ENCODE data around the gene ZNF618.

ZNF618 gene

DNA sequence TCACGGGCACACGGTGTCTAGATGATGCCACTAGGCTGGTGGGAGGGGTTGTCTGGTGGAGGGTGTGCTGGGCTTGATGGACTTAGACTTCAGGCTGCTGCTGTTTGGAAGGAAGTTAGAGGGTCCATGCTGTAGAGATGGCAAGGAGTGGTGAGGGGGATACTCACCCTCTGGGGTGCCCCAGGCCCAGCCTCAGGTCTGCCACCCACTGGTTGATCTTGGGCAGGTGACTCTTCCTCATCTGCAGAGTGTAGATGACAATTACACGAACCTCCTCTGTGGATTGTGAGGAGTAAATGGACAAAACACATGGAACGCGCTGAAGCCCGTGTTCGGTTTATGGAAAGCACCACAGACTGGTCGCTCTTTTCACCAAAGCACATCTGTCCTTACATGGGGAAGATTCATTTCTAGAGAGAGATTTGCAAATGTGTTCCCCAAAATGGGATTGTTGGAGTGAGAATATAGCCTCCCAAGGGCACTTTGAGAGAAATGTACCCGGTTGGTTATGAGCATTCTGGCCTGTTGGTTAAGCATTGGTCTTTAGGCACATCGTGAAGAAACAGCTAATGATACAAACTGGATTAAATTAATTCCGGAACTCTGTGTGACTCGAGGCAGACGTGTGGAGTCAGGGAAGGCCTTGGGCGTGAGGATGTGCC, 58.2 kb downstream of the ZNF618 start:
- DNase-seq (ENCODE audit: low read depth): no peak

DNA sequence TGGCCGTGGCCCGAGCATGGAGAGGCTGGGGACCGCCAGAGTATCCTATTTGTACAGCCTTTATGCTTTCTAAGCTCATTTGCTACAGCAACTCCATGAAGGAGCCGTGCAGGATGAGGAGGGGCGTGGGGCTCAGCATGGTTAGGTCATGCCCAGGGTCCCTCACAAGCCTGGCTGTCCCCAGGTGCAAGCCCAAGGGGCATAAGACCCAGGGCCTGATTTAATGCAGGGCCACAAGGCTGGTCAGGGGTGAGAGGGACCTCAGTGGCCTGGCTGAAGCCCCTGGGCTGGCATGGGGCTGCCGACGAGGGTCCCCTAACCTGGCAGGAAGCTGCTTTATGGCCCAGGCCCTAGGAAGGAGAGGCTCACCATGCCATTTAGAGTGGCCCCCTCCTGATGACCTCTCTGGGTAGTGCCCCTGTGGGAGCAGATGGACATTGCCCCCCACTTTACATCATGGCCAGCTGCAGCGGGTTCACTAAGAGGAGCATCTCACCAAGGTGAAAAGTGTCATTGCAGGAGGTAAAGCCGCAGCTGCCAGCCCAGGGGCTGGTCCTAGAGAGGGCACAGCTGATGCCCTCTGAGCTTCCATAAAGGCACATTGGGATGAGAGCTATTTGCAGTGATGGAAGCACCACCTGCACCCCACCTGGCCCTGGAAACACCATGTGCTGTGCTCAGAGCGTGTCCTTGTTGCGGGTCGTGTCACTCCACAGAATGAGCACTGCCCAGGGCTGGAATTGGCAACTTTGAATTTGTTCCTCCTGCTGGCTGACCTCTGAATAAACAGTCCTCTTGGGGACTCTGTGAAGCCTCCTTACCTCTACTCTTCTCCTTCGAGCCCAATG, 58.9 kb downstream of the ZNF618 start:
- no peak for DNase-seq (ENCODE audit: low read depth)

DNA sequence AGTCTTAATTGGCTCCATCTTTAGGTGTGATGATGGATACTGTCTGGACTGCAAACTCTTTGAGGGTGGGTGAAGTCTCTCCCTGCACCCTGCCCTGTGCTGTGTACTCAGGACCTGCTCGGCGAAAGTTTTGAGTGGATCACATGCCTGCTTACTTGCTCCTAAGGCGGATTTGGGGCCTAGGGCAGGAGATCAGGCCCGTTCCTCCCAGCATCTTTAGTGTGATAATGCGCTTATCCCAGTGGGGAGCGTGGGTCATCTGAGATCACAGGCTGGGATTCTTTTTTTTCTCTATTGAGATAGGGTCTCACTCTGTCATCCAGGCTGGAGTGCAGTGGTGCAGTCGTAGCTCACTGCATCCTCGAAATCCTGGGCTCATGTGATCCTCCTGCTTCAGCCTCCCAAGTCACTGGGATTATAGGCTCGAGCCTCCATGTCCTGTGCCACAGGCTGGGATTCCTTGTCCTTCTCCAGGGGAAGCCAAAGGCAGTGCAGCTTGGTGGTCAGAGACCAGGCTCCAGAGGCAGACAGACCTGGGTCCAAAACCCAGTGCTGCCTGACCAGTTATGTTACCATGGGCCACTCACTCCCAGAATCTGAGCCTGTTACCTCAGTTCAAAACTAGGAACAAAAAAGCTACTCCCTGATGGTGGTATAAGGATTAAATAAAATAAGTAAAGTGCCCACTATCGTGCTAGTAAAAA, 59.7 kb downstream of the ZNF618 start:
- no peak for DNase-seq (ENCODE audit: low read depth)

DNA sequence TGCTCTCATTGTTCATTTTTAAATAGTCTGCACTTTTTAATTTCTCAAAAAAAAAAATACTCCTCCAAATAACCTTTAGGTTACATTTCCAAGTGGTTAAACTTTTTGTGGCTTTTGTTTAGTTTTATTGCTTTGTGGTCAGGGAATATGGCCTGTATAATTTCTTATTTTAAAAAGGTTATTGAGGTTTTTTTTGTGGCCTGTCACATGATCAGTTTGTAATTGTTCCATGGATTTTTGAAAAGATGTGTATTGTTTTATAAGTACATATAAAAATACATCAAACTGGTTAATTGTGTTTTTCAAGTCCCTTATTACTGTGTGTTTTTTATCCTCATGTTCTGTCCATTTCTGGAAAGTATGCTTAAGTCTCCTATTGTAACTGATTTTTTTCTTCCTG, 64.0 kb downstream of the ZNF618 start:
- no peak for DNase-seq (ENCODE audit: low read depth)

- DNase-seq (ENCODE audit: low read depth): no peak
Observed at GRCh38 chr9:113941056-113941455, 64.9 kb downstream of the ZNF618 start.

- DNase-seq (ENCODE audit: low read depth): no peak
Observed at GRCh38 chr9:113941526-113941925, 65.4 kb downstream of the ZNF618 start.

DNA sequence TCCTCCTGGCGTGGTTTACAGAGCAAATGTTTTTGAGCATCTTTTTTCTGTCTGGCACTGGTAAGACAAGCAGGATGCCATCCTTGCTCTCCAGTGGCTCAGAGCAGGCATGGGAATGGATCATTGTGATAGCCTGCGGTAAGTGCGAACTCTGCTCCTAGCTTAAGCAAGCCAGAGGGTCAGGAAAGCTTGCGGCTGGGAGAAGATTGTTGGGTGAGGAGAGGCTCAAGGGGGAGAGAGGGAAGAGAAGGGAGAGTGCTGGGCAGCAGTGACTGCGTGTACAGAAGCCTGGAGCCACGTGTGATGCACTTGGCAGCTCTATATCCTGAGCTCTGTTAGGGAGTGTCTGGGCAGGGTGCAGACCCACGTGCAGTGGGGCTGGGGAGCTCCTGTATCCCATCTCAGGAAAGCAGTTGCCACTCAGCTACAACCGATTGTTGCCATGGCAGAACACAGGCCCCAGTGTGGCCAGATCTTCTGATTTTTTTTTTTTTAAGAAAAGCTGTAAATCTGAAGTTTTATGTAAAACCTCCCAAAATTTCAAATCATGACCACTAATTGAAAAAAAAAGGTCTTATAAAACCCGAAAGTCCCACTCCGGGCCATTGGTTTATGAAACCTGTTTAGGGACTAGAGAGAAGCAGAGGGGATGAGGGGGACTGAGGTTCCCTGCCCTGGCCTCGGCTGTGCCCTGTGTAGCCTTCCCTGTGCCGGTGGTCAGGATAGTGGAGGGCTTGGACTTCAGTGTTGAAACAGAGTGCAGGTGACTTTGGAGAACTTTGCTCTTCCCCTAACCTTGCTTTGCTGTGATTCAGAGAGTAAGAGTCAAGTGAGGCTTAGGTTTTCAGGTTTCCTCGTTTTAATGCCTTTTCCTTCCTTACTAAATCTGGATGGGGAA, 67.3 kb downstream of the ZNF618 start:
- no peak for DNase-seq (ENCODE audit: low read depth)

DNA sequence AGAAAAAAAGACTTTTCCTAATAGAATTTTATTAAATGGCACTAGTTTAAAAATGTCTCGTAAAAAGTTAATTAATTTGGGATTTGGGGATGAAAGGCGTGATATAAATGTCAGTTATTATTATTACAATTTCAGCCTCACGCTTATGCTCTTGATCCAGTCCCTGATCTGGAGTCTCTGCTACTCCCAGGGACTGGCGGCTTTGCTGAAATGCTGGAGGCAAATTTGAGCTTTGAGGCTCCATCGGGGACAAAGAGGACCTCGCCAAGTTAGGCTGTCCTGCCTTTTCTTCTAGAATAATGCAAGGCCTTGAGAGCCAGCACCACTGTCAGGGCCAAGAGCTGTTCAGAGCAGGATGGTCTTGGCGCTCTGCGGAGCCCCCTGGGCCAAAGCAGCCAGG, 69.7 kb downstream of the ZNF618 start:
- no peak for DNase-seq (ENCODE audit: low read depth)

GRCh38 chr9:113946496-113947115, 70.5 kb downstream of the ZNF618 start:
- no peak for DNase-seq (ENCODE audit: low read depth)

DNA sequence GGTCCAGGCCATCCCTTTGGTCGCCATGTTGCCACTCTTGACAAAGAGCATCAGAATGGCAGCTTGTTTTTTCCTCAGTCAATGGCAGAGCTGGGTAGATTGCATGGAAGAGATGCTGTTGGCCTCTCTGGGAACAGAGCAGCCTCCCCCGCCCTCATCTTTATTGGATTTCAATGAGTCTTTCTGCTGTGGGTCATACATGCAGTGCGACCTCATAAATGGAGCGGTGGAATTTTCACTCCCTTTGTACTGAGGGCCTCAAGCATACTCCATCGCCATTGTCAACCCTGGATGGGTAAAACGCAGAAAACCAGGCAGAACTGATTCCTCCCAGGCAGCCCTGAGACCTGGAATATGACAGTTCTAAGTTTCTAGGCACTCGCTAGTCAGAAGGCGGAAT, 71.8 kb downstream of the ZNF618 start:
- DNase-seq (ENCODE audit: low read depth): no peak

DNA sequence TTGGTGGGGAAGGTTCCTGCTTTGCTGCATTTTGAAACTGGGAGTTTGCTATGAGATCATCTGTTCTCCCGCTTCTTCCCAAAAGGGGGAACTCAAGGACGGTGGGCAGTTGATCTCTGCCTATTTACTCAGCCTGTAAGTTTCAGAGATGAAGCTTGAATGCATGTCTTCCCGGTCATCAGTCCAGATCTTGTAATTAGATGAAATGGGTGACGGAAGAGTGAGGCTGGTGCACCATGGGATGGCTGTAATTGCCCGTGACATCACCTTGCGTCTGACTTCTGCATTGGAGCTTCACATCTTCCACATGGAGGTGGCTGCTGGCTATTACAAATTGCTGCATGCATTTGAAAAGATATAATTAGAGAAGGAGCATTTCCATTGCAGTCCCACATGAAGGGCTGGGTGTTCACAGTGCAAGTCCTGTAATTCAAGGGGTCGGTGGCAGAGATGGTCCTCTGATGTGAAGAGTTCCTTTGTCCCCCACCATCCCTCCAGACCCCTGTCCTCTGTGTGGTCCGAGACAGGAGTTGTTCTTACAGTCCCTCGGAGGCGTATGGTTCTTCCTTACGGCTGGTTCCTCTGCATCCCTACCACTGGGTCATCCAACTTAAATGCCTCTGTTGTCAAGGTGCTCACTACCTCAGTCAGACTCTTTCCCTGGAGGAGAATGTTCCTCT, 72.9 kb downstream of the ZNF618 start:
- no peak for DNase-seq (ENCODE audit: low read depth)

DNA sequence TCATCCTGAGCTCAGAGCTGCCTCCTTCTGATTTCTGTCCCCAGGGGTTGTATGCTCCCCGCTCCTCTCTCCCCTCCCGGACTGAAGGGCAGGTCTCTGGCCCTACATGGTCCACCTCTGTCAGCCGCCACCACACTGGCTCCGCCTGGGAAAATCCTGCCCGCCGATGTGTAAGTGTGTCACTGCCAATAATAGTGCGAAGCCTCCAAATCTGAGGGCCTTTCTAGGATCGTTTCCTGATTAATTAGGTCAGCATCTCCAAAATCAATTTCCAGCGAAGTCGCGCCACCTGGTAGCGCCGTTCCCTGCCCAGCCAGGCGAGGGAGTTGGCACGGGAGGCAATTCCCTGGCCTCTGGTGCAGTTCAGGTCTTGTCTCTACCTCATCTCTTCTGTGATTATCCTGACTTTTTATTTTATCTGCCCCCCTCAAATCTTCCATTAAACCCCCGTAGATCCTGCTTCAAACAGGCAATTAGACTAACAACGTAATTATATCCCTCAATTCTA, 73.5 kb downstream of the ZNF618 start:
- DNase-seq (ENCODE audit: low read depth): no peak

GRCh38 chr9:113950195-113951031, 74.3 kb downstream of the ZNF618 start:
- DNase-seq (ENCODE audit: low read depth): no peak

GRCh38 chr9:113951032-113951372, 74.9 kb downstream of the ZNF618 start:
- no peak for DNase-seq (ENCODE audit: low read depth)

GRCh38 chr9:113952676-113953075, 76.6 kb downstream of the ZNF618 start:
- no peak for DNase-seq (ENCODE audit: low read depth)

- DNase-seq (ENCODE audit: low read depth): no peak
Observed at GRCh38 chr9:113953531-113953930, 77.4 kb downstream of the ZNF618 start.

DNA sequence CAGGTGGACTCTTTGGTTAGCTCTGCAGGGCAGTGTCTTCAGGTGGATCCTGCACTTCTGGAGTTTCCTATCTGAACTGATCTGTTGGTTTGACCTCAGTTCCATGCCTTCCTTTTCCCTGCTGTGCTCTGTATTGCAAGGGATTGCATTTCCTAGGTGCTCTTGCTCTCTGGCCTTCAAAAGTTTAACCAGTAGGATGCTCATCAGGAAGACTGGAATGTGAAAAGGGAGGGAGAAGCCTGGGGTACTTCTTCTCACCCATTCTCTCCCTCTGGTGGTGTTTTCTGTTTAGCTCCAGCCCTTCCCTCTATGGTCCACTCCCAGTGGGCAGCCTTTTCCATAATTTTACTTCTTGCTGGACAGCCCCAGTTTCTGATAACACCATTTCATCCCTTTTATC, 78.5 kb downstream of the ZNF618 start:
- DNase-seq (ENCODE audit: low read depth): no peak

DNA sequence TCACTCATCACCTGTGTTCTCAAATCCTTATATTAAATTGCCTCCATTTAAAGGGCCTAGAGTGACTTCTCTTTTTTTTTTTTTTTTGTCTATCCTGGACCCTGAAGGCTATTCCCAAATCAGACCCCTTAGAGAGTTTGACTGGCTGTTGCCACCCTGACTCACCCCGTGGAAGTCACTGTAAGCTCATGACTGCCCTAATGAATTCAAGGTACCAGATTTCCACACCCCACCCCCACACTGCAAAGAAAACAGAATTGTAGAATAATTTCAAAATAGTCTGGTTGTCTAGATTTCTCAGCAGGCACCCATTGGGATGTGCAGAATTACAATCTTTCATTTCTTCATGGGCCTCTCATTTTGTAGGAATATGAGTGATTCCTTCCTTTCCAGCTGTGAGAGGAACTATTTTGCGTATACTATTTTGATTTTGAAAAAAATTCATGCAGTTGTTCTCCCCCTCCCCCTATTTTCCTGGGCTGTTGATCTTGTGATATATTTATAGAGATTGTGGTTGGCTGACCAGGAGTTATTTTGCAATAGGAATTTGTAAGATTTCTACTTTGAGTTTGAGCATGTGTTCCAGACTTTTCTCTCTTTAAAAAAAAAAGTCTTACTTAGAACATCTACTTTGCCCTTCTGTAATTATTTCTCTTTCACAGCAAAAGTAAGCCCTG, 79.1 kb downstream of the ZNF618 start:
- DNase-seq (ENCODE audit: low read depth): no peak

- DNase-seq (ENCODE audit: low read depth): no peak
Observed at GRCh38 chr9:113956901-113957300, 80.8 kb downstream of the ZNF618 start.

All from activated T-cell treated with anti-CD3 and anti-CD28 coated beads for 48 hours (primary cell).